ENCODE data around the gene YBX2.

YBX2 gene

DNA sequence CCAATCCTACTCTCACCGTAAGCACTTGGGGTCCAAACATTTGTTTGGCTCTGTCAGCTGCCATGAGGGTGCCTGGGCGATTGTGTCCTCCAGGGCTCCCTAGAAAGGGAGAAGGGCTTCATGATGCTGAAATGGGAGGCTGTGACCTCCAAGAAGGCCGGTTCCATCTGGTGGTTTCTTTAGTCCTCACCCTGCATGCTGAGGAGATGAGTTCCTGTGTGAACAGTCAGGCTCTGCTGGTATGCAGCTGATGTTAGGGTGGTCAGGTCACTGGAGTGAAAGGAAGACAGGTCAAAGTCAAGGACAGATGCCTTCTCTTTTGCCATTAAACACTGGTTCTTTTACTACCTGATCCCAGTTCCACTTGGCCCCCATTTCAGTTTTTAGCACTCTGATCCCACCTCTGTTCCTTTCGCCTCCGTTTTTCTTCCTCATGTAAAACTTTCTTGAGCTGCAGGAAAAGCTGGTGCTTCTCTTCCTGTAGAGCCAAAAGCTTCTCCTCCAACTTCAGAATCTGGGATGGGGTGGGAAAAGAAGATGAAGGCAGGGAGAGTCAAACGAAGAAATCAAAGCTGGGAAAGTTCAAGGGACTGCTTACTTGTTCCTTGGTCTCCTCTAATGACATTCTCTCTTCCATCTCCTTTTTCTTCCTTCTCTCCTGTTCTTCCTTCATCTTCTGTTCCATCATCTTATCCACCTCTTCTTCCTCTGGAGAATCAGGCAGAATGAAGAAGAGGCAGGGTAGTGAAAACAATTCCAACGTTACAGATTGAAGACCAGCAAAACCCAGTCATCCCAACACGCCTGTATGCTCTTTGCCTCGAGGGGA, 19.7 kb upstream of the YBX2 start:
- Histone ChIP-seq H3K4me3 (ENCODE audit: low read depth in 1 of 2, low read length in 1 of 2) (peak overlapping the region; percentile 73 to 86), H3K27me3 (no peaks in the 10 kb centered on the region), H3K27ac (peak overlapping the region; percentile 99), H3K9me3 (no peaks in the 10 kb centered on the region), H3K36me3 (peaks cover 63% of the 10 kb centered on the region), H3K4me1 (ENCODE audit: control insufficient read depth in 1 of 2, insufficient read depth in 1 of 2, low read depth in 1 of 2, low read length in 1 of 2) (peaks cover 28 to 34% of the 10 kb centered on the region in 2 experiments)
- TF ChIP-seq, protein P1, sequence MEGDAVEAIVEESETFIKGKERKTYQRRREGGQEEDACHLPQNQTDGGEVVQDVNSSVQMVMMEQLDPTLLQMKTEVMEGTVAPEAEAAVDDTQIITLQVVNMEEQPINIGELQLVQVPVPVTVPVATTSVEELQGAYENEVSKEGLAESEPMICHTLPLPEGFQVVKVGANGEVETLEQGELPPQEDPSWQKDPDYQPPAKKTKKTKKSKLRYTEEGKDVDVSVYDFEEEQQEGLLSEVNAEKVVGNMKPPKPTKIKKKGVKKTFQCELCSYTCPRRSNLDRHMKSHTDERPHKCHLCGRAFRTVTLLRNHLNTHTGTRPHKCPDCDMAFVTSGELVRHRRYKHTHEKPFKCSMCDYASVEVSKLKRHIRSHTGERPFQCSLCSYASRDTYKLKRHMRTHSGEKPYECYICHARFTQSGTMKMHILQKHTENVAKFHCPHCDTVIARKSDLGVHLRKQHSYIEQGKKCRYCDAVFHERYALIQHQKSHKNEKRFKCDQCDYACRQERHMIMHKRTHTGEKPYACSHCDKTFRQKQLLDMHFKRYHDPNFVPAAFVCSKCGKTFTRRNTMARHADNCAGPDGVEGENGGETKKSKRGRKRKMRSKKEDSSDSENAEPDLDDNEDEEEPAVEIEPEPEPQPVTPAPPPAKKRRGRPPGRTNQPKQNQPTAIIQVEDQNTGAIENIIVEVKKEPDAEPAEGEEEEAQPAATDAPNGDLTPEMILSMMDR (IDR thresholded peaks at IDR 0.05) = no peak

DNA sequence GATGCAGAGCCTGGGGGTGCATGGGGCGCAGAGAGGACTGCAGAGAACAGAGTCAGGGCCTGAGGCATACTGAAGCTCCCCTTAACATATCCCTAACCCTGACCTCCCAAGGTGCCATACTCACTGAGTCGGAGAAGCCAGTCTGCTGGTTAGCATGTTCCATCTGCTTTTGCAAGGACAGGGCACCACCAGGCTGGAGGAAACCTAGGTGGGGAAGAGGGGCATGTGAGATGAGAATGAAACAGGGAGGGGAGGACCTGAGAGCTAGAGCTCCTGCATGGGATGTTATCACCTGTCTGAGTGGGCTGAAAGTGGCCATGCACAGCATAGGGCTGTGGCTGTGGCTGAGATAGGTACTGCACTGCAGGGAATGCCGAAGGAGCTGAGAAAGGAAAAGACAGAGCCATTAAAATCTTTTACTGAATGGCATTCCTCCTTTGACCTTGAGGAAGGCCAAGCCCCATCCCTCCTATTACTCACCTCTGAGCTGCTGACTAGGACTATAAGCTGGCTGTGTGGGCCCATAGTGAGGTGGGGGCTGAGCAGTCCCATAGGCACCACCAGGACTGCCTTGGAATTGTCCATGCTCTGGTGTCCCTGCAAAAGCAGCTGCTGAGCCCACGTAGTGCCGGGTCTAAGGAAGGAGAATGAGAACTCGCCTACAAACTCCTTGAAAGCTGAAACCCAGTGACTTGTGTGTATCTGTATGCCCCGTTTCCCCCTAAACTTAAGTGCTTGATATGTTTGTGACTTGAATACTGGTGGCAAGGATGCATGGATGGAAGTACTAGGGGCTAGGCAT, 18.9 kb upstream of the YBX2 start:
- no peak overlapping the region for H3K4me3 ChIP-seq (ENCODE audit: low read depth in 1 of 2, low read length in 1 of 2)
- peaks cover 55% of the 10 kb centered on the region for H3K36me3 ChIP-seq
- TF ChIP-seq, protein P1 (IDR thresholded peaks at IDR 0.05) = no peak
- H3K27ac ChIP-seq = peak overlapping the region; percentile 99
- no peaks in the 10 kb centered on the region for H3K27me3 ChIP-seq
- H3K4me1 ChIP-seq (ENCODE audit: control insufficient read depth in 1 of 2, insufficient read depth in 1 of 2, low read depth in 1 of 2, low read length in 1 of 2) = peaks cover 37 to 42% of the 10 kb centered on the region in 2 experiments
- H3K9me3 ChIP-seq = no peaks in the 10 kb centered on the region

DNA sequence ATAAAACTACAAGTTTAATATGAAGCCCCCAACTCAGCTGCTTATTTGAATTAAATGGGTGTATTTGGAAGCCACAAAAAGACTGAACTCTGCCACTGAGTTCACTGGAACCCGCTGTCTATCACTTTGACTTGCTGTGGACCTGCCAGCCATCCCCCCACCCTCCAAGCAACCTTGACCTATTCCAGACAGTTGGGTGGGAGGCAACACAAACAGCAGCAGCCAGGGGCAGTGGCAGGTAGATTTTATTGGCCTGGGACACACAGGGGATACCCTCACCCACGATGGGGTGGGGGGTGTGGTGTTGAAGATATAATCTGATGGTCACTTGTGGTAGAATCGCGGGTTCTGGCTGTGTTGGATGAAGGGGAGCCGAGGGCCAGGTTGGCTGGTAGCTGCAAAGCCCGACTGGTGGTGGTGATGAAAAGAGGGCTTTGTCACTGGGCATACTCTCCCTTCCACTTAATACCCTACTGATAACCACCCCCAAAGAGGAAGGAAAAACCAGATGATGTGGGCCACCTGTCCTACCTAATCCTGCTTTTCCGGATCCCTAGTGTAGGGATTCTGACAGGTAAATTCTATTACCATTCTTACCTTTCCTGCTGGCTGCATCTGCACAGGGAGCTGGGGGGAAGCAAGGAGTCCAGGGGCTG, 18.1 kb upstream of the YBX2 start:
- Histone ChIP-seq H3K27me3 (no peaks in the 10 kb centered on the region), H3K4me1 (ENCODE audit: control insufficient read depth in 1 of 2, insufficient read depth in 1 of 2, low read depth in 1 of 2, low read length in 1 of 2) (peaks cover 40 to 45% of the 10 kb centered on the region in 2 experiments), H3K4me3 (ENCODE audit: low read depth in 1 of 2, low read length in 1 of 2) (no peak overlapping the region), H3K36me3 (peaks cover 48% of the 10 kb centered on the region), H3K9me3 (no peaks in the 10 kb centered on the region), H3K27ac (no peak overlapping the region)
- TF ChIP-seq, protein P1 (IDR thresholded peaks at IDR 0.05) = no peak

DNA sequence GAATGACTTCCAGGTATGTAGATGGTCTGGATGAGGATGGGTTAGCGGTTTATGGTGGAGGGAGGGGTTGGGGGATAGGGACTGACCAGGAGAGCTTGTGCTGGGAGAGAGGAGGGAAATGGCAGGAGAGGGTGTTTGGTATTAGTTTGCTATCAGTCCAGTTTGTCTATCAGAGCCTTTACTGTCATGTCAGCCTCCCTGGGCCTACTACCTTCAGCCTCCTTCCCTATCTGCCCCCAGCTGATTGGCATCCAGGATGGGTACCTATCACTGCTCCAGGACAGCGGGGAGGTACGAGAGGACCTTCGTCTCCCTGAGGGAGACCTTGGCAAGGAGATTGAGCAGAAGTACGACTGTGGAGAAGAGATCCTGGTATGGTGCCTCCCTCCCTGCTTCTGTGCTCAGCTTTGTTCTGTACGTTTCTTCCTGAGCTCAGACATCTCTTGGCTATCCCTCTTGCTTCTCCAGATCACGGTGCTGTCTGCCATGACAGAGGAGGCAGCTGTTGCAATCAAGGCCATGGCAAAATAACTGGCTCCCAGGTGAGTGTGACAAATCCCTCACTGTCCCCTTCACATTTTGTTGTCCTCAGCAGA, 16.8 kb upstream of the YBX2 start:
- TF ChIP-seq, protein P1 (IDR thresholded peaks at IDR 0.05) = no peak
- H3K4me1 ChIP-seq (ENCODE audit: control insufficient read depth in 1 of 2, insufficient read depth in 1 of 2, low read depth in 1 of 2, low read length in 1 of 2) = peaks cover 49 to 54% of the 10 kb centered on the region in 2 experiments
- H3K27me3 ChIP-seq = no peaks in the 10 kb centered on the region
- H3K4me3 ChIP-seq (ENCODE audit: low read depth in 1 of 2, low read length in 1 of 2) = no peak overlapping the region
- H3K27ac ChIP-seq = peak overlapping the region; percentile 27
- no peaks in the 10 kb centered on the region for H3K9me3 ChIP-seq
- peaks cover 41% of the 10 kb centered on the region for H3K36me3 ChIP-seq

DNA sequence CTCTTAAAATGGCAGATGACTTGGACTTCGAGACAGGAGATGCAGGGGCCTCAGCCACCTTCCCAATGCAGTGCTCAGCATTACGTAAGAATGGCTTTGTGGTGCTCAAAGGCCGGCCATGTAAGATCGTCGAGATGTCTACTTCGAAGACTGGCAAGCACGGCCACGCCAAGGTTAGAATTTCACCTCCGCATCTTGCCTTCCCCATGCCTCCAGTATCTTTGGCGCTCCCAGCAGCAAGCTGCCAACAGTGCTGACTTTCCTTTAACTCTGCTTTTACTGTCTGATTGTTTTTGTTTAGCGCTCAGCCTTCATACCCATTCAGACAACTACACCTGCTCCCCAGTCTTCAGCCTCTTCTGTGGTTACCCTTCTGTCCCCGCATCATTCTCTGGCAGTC, 15.2 kb upstream of the YBX2 start:
- H3K4me1 ChIP-seq (ENCODE audit: control insufficient read depth in 1 of 2, insufficient read depth in 1 of 2, low read depth in 1 of 2, low read length in 1 of 2) = peaks cover 39 to 44% of the 10 kb centered on the region in 2 experiments
- no peak overlapping the region for H3K4me3 ChIP-seq (ENCODE audit: low read depth in 1 of 2, low read length in 1 of 2)
- H3K9me3 ChIP-seq = no peaks in the 10 kb centered on the region
- no peaks in the 10 kb centered on the region for H3K27me3 ChIP-seq
- TF ChIP-seq, protein P1 (IDR thresholded peaks at IDR 0.05) = no peak
- peak overlapping the region; percentile 98 for H3K27ac ChIP-seq
- peaks cover 41% of the 10 kb centered on the region for H3K36me3 ChIP-seq
